Lung (tissue), 12 donors: ENCODE measurements around the gene WDR88. TPM values are rescaled to one million over a fixed set of nuclear protein-coding genes. Genes with fewer than 3 reads are reported as not detected.

ENCODE experiments used
- ATAC-seq: fragments of 200-7000 bp; cut with Tn5 transposase; one replicate; pipeline ENCODE4 v1.9.1; 2020; ENCODE audit warnings: moderate number of reproducible peaks; ENCODE audit not compliant: insufficient read depth, low FRiP score
- DNase-seq, 3 donors: peaks; one replicate each; pipeline ENCODE4 v3.0.0-alpha.2; 2013 to 2017
- H3K27ac ChIP-seq, 2 donors: one replicate each; pipeline ENCODE4 v1.5.1; 2013; ENCODE audit warnings: mild to moderate bottlenecking in 2 of 2, moderate library complexity in 2 of 2, control low read depth in 1 of 2, inconsistent platforms in 1 of 2, low read depth in 1 of 2, low read length in 1 of 2
- H3K27me3 ChIP-seq, 3 donors: one replicate each; pipeline ENCODE4 v1.5.1; 2013; ENCODE audit warnings: low read length in 2 of 3; ENCODE audit not compliant: control insufficient read depth in 3 of 3, insufficient read depth in 3 of 3
- H3K36me3 ChIP-seq, 4 donors: one replicate each; pipeline ENCODE4 v1.5.1; 2013; ENCODE audit warnings: low read length in 4 of 4, mild to moderate bottlenecking in 1 of 4, moderate library complexity in 1 of 4; ENCODE audit not compliant: control insufficient read depth in 4 of 4, insufficient read depth in 4 of 4
- H3K4me1 ChIP-seq, 5 donors: one replicate each; pipeline ENCODE4 v1.5.1; 2013; ENCODE audit warnings: low read length in 5 of 5, mild to moderate bottlenecking in 2 of 5, moderate library complexity in 1 of 5; ENCODE audit not compliant: control insufficient read depth in 5 of 5, insufficient read depth in 5 of 5
- H3K4me3 ChIP-seq: one replicate; pipeline ENCODE4 v1.5.1; 2013; ENCODE audit warnings: mild to moderate bottlenecking, control low read depth, moderate library complexity
- H3K9ac ChIP-seq, 2 donors: one replicate each; pipeline ENCODE4 v1.5.1; 2013; ENCODE audit warnings: low read length in 2 of 2, control low read depth in 1 of 2; ENCODE audit not compliant: insufficient read depth in 1 of 2
- H3K9me3 ChIP-seq, 4 donors: one replicate each; pipeline ENCODE4 v1.5.1; 2013; ENCODE audit warnings: low read length in 3 of 4, mild to moderate bottlenecking in 1 of 4, moderate library complexity in 1 of 4; ENCODE audit not compliant: control insufficient read depth in 4 of 4, insufficient read depth in 3 of 4
- WGBS, 2 donors: extraction: QIAGEN DNeasy Blood & Tissue Kit; methylation state at CpG; one replicate each; pipeline ENCODE4 v1.1.7; 2013; 5-methylcytosine and 5-hydroxymethylcytosine counted together
- polyA plus RNA-seq, 2 donors: library from polyadenylated mRNA; stranded (reverse); fragments of 200-250 nt; gene quantifications; one replicate each; pipeline ENCODE4 v1.2.1, GENCODE V29; 2013
- total RNA-seq, 2 donors: library from RNA; depleted of rRNA in 1 of 2; stranded (reverse); fragments of >200 nt in 1 of 2; gene quantifications; one replicate each; pipeline ENCODE4 v1.2.1, GENCODE V29; 2014 to 2021
- TF ChIP-seq, protein P1 (sequence below): IDR thresholded peaks from 2 replicates; pipeline ENCODE4 v1.5.1; 2012; ENCODE audit warnings: mild to moderate bottlenecking; ENCODE audit errors: control extremely low read depth, extremely low read depth
- donor health status: control.
- donor health status: control.
- donor health status: Bipolar disorder and iron deficiency.
- donor health status: healthy.
- donor health status: DM: yes; HTN: yes; CAD: no.

WDR88 gene
- total and polyA plus RNA-seq, 4 donors, result not detected

DNA sequence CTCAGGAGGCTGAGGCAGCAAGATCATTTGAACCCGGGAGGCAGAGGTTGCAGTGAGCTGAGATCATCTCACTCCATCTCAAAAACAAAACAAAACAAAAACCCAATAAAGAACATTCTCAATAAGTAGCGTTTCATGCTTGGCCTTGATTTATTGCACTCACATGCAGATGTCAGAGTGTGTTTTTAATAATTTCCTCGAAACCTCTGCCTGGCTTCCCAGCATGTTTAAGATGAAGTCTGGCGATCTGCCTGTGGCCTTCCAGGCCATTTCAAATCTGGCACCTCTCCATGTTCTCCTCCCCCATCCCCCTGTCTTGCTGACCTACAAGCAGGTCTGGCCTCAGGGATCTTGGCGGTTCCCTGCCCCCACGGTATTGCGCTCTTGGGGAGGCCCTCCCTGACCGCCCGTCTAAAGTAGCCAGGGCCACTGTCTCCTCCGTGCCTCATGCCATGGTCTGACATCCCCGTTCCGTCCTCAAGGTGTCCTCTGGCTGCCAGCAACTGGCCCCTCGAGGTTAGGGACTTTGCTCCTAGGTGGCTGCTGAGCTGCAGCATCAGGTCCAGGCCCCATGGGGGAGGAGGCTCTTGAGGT lies 1.6 kb downstream of the WDR88 start:
- ATAC-seq (no peak), DNase-seq (peak in 1 of 3 donors; percentile 31)
- 46 to 51% methylated on average over 13 of the region's 13 CpGs for WGBS, 2 donors
- Histone ChIP-seq H3K36me3 (peaks cover 0 to 12% (median 7%) of the 10 kb centered on the region in 4 donors), H3K9ac (no peak overlapping the region), H3K4me1 (no peaks in the 10 kb centered on the region), H3K9me3 (peaks cover 0 to 3% (median 0%) of the 10 kb centered on the region in 4 donors), H3K27ac (no peak overlapping the region), H3K27me3 (peaks cover 0 to 12% (median 0%) of the 10 kb centered on the region in 3 donors), H3K4me3 (no peak overlapping the region)
- TF ChIP-seq, protein P1, sequence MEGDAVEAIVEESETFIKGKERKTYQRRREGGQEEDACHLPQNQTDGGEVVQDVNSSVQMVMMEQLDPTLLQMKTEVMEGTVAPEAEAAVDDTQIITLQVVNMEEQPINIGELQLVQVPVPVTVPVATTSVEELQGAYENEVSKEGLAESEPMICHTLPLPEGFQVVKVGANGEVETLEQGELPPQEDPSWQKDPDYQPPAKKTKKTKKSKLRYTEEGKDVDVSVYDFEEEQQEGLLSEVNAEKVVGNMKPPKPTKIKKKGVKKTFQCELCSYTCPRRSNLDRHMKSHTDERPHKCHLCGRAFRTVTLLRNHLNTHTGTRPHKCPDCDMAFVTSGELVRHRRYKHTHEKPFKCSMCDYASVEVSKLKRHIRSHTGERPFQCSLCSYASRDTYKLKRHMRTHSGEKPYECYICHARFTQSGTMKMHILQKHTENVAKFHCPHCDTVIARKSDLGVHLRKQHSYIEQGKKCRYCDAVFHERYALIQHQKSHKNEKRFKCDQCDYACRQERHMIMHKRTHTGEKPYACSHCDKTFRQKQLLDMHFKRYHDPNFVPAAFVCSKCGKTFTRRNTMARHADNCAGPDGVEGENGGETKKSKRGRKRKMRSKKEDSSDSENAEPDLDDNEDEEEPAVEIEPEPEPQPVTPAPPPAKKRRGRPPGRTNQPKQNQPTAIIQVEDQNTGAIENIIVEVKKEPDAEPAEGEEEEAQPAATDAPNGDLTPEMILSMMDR, result no peak

DNA sequence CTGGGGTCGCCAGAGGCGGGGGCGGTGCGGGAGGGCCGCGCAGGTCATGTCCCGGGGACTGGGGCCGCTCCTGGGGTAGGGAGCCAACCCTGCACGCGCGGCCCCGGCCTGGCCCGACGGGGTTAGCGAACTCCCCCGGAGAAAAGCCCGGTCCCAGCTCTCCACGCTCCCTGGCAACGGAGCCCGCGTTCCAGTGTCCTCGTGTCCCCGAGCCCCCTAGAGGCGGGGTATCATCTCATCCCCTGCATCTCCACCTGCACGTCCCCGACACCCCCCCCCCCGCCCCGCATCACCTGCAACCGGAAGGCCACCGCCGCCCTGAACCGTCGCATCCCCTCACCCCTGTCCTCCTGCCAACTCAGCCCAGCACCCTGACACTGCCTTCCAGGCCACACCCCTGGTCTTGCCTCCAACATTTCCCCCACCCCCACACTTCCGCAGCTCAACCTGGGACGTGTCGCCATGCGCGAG lies 2.7 kb downstream of the WDR88 start:
- DNase-seq (no peak), ATAC-seq (no peak)
- TF ChIP-seq, protein P1, result no peak
- Histone ChIP-seq H3K9ac (no peak overlapping the region), H3K36me3 (peaks cover 0 to 10% (median 4%) of the 10 kb centered on the region in 4 donors), H3K9me3 (peaks cover 0 to 3% (median 0%) of the 10 kb centered on the region in 4 donors), H3K4me1 (no peaks in the 10 kb centered on the region), H3K27me3 (peaks cover 0 to 12% (median 0%) of the 10 kb centered on the region in 3 donors), H3K4me3 (no peak overlapping the region), H3K27ac (no peak overlapping the region)
- 10 to 11% methylated on average over 28 to 38 of the region's 38 CpGs for WGBS, 2 donors

DNA sequence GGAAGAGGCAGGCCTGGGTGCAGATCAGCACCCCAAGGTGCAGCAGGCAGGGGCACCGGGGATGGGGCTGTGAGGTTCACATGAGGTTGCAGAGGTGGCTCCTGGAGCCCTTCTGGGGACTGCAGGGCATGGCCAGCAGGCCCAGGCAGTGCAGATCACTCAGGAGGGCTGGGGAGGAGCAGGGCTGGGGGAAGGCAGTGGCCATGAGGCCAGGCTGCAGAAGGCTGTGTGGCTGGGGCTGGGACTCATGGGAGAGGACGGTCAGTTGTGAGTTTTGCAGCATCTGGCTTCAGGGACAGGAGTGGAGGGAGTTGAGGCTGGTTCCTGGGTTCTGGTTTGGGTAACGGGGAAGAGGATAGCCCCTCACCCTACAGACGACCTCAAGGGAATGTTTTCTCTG lies 7.3 kb downstream of the WDR88 start:
- no peaks in the 10 kb centered on the region for H3K36me3 ChIP-seq
- no peak overlapping the region for H3K9ac ChIP-seq
- TF ChIP-seq, protein P1, result no peak
- peaks cover 0 to 8% (median 0%) of the 10 kb centered on the region in 3 donors for H3K27me3 ChIP-seq
- WGBS, 2 donors, result 67 to 76% methylated on average over 4 of the region's 4 CpGs
- DNase-seq, result no peak
- H3K4me1 ChIP-seq, result no peaks in the 10 kb centered on the region
- peaks cover 0 to 3% (median 0%) of the 10 kb centered on the region in 4 donors for H3K9me3 ChIP-seq
- ATAC-seq, result no peak
- no peak overlapping the region for H3K4me3 ChIP-seq
- no peak overlapping the region for H3K27ac ChIP-seq
